ENCODE data around the gene USP49.

DNA sequence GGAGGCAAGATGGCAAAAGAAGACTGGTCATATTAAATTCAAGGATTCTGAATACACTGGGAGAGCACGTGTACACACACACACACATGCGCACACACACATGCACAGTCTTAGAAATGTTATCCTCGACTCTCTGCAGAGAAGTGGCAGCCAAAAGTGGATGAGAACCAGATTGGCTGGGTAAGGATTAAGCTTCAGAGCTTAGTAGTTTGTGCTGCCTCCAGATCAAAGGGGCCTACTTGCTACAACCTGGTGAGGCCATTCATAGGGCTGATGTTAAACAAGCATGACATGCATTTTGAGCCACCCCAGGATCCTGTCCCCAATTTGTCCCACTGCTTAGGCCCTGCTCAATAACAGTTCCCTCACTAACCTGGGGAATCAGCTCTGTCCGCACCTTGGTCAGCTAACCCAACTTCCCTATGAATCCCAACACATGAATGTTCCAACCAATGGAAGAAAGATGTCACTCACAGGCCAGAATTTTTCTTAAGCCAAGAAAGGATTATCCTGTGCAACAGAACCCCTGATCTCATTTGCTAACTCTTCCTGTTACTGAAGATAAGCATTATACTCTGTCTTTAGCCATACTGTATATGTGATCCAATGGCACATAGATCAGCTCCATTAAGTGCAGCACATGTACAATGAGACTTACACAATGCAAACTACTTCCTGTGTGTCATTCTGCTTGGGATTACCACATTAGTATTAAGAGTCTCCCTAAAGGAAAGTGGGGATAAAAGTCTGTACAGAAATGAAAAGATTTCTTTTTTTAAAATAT, 76.7 kb downstream of the USP49 start:
- no peak for TF ChIP-seq POLR2A (IDR thresholded peaks at IDR 0.05)
- TF ChIP-seq, protein P1, sequence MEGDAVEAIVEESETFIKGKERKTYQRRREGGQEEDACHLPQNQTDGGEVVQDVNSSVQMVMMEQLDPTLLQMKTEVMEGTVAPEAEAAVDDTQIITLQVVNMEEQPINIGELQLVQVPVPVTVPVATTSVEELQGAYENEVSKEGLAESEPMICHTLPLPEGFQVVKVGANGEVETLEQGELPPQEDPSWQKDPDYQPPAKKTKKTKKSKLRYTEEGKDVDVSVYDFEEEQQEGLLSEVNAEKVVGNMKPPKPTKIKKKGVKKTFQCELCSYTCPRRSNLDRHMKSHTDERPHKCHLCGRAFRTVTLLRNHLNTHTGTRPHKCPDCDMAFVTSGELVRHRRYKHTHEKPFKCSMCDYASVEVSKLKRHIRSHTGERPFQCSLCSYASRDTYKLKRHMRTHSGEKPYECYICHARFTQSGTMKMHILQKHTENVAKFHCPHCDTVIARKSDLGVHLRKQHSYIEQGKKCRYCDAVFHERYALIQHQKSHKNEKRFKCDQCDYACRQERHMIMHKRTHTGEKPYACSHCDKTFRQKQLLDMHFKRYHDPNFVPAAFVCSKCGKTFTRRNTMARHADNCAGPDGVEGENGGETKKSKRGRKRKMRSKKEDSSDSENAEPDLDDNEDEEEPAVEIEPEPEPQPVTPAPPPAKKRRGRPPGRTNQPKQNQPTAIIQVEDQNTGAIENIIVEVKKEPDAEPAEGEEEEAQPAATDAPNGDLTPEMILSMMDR (IDR thresholded peaks at IDR 0.05), result no peak
